Subcutaneous abdominal adipose tissue (tissue), 5 donors: Measurements from ENCODE around the gene SNRPD3.

ENCODE experiments used
- H3K27ac ChIP-seq: one replicate; pipeline ENCODE4 v1.7.0; 2013; ENCODE audit warnings: low read depth, mild to moderate bottlenecking, inconsistent platforms, low read length, moderate library complexity
- H3K27me3 ChIP-seq, 5 donors: one replicate each; pipeline ENCODE4 v1.7.0; 2013; ENCODE audit warnings: low read length in 5 of 5, inconsistent platforms in 1 of 5; ENCODE audit not compliant: control insufficient read depth in 5 of 5, insufficient read depth in 4 of 5
- H3K36me3 ChIP-seq, 5 donors: one replicate each; pipeline ENCODE4 v1.7.0; 2013; ENCODE audit warnings: low read length in 5 of 5; ENCODE audit not compliant: control insufficient read depth in 5 of 5, insufficient read depth in 5 of 5
- H3K4me1 ChIP-seq, 5 donors: one replicate each; pipeline ENCODE4 v1.7.0; 2013; ENCODE audit warnings: low read length in 5 of 5, mild to moderate bottlenecking in 3 of 5, moderate library complexity in 1 of 5; ENCODE audit not compliant: control insufficient read depth in 5 of 5, insufficient read depth in 5 of 5
- H3K4me3 ChIP-seq, 5 donors: one replicate each; pipeline ENCODE4 v1.7.0; 2013; ENCODE audit warnings: low read length in 5 of 5, low read depth in 1 of 5
- H3K9ac ChIP-seq, 5 donors: one replicate each; pipeline ENCODE4 v1.7.0; 2013; ENCODE audit warnings: low read length in 5 of 5, mild to moderate bottlenecking in 4 of 5, moderate library complexity in 3 of 5
- H3K9me3 ChIP-seq, 5 donors: one replicate each; pipeline ENCODE4 v1.7.0; 2013; ENCODE audit warnings: low read length in 5 of 5; ENCODE audit not compliant: control insufficient read depth in 5 of 5
- donor health status: healthy.
- donor health status: healthy.
- donor health status: healthy.
- donor health status: healthy.
- donor health status: healthy.

SNRPD3 gene

DNA sequence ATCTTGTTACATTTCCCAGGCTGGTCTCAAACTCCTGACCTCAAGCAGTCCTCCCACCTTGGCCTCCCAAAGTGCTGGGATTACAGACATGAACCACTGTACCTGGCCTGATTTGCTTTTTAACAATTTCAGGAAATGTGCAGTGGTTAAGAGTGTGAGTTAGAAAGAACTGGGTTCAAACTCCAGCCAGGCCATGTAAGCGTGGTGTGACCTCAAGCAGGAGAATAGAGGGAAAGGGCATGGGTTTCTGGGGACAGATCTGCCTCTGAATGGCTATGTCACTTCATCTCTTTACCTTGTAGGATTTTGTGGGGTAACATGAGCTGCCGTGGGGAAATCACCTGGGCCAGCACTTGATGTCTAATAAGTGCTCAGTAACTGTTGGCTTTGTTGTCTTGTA is 9.3 kb downstream of the SNRPD3 start:
- no peak overlapping the region for H3K4me3 ChIP-seq
- no peaks in the 10 kb centered on the region for H3K27me3 ChIP-seq
- H3K9ac ChIP-seq, result no peak overlapping the region
- peaks cover 0 to 22% (median 13%) of the 10 kb centered on the region in 5 donors for H3K4me1 ChIP-seq
- H3K9me3 ChIP-seq, result no peaks in the 10 kb centered on the region
- H3K36me3 ChIP-seq, result peaks cover 7 to 49% (median 36%) of the 10 kb centered on the region in 5 donors
- H3K27ac ChIP-seq, result no peak overlapping the region

DNA sequence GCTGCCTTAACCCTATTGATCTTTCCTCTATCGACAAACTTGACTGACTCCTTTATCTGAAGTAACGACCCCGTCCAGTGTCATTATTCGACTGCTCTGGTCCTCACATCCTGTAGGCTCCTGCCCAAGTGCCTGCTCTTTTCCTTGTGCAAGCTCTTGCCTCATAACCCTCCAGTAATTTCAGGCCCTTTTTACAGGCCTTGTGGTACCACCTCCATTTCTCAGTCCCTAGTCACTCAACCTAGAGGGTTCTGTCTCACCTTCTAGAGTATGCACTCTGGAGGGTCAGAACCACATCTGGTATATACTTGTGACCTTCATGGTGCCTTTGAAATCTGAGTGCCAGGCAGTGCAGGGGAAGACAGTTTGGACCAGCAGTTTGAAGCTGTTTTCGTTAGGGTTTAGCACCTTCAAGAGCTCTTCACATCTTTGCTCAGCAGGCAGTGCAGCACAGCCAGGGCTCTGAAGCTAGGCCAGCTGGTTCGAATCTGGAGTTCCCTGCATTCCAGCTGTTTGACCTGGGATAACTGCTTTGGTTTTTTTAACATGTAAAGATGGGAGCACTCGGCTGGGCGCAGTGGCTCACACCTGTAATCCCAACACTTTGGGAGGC is 11.2 kb downstream of the SNRPD3 start:
- Histone ChIP-seq H3K27ac (no peak overlapping the region), H3K4me1 (peaks cover 0 to 20% (median 13%) of the 10 kb centered on the region in 5 donors), H3K9me3 (no peaks in the 10 kb centered on the region), H3K36me3 (peaks cover 9 to 57% (median 37%) of the 10 kb centered on the region in 5 donors), H3K4me3 (no peak overlapping the region), H3K27me3 (no peaks in the 10 kb centered on the region), H3K9ac (peak overlapping the region in 1 of 5 donors; percentile 61)

DNA sequence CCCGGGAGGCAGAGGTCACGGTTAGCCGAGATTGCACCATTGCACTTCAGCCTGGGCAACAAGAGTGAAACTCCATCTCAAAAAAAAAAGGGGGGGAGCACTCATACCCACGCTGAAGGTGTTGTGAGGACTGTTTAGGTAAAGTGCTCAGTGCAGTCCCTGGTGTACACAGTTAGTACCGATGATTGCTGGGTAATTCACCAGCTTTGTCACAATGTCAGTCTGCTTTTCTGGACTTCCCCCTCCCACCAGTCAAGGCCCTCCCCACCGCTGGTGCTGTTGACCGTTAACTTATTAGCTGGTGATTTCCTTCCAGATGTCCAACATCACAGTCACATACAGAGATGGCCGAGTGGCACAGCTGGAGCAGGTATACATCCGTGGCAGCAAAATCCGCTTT is 11.9 kb downstream of the SNRPD3 start:
- Histone ChIP-seq H3K9me3 (no peaks in the 10 kb centered on the region), H3K36me3 (peaks cover 11 to 59% (median 42%) of the 10 kb centered on the region in 5 donors), H3K27ac (no peak overlapping the region), H3K9ac (no peak overlapping the region), H3K27me3 (no peaks in the 10 kb centered on the region), H3K4me3 (no peak overlapping the region), H3K4me1 (peaks cover 0 to 18% (median 13%) of the 10 kb centered on the region in 5 donors)

DNA sequence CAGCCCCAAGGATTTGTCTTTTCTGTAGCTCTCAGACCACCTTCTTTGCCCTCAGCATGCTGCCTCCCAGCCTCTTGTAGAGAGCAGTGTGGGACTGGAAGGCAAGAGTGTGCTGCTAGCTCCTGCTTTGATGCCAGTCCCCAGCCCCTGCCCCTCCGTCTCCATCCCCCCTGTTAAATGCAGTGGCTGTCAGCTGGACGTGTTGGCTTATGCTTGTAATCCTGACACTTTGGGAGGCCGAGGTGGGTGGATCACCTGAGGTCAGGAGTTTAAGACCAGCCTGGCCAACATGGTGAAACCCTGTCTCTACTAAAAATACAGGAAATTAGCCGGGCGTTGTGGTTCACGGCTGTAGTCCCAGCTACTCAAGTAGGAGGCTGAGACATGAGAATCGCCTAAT is 15.5 kb downstream of the SNRPD3 start:
- peaks cover 0 to 10% (median 5%) of the 10 kb centered on the region in 5 donors for H3K4me1 ChIP-seq
- no peak overlapping the region for H3K4me3 ChIP-seq
- no peak overlapping the region for H3K27ac ChIP-seq
- peaks cover 13 to 79% (median 59%) of the 10 kb centered on the region in 5 donors for H3K36me3 ChIP-seq
- H3K9ac ChIP-seq, result peak overlapping the region in 1 of 5 donors; percentile 17
- no peaks in the 10 kb centered on the region for H3K9me3 ChIP-seq
- no peaks in the 10 kb centered on the region for H3K27me3 ChIP-seq

DNA sequence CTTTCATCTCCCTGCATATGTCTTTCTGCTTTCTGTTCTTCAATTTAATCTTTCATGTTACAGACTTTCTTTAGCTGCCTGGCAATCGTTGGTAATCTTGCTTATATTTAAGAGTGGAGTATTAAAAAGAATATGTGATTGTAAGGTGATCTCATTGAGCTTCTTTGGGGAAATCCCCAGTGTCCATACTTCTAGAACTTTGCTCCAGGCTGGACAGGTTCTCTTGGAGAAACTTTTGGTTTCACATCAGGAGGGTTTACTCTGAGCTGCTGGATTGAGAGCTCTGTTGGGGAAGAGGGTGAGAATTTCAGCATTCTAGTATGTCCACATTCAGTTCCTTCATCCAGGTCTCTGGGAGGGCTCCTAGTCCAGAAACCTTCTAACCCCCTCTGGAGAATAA is 21.0 kb downstream of the SNRPD3 start:
- no peak overlapping the region for H3K4me3 ChIP-seq
- peaks cover 9 to 37% (median 30%) of the 10 kb centered on the region in 5 donors for H3K36me3 ChIP-seq
- H3K27ac ChIP-seq, result no peak overlapping the region
- no peaks in the 10 kb centered on the region for H3K4me1 ChIP-seq
- H3K9me3 ChIP-seq, result no peaks in the 10 kb centered on the region
- no peak overlapping the region for H3K9ac ChIP-seq
- no peaks in the 10 kb centered on the region for H3K27me3 ChIP-seq

DNA sequence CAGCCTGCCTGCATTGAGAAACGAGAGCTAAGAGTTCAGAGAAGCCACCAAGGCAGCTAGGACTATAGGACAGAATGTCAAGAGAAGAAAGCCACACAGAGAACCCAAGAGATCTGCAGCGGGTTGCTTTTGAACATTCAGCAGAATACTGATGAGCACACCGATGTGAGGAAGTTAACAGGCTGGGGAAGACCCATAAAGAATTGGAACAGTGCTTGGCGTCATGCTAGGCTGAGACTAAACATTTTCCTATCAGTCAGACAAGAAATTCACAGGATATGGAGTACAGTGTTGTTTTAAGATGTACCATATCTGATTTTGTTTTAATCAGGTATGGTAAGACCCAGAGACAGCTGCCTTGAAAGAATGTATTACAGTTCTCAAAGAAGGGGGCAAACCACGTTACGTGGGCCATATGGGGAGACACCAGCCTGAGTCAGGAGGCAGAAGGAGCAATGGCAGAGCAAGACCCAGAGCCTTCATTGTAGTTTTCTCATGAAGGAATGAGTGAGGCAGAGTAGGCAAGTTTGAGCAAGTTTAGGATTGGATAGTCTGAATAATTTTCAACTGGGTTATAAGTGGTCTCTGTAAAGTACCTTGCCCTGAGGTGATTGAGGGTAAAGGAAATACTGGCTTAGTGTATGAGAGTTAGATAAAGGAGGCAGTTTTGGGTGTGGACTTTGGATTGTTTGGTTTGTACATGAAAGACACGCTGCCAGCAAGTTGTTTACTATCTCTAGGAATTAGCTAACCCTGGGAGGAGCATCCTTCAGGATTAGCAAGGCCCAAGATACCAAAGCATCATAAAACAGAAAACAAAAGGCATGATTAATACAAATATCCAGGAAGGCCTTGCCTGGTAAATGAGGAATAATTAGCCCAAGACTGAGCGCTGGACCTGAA is 22.8 kb downstream of the SNRPD3 start:
- Histone ChIP-seq H3K27me3 (no peaks in the 10 kb centered on the region), H3K4me1 (peaks cover 0 to 4% (median 3%) of the 10 kb centered on the region in 5 donors), H3K4me3 (no peak overlapping the region), H3K36me3 (peaks cover 0 to 19% (median 12%) of the 10 kb centered on the region in 5 donors), H3K9ac (no peak overlapping the region), H3K9me3 (no peaks in the 10 kb centered on the region), H3K27ac (no peak overlapping the region)

DNA sequence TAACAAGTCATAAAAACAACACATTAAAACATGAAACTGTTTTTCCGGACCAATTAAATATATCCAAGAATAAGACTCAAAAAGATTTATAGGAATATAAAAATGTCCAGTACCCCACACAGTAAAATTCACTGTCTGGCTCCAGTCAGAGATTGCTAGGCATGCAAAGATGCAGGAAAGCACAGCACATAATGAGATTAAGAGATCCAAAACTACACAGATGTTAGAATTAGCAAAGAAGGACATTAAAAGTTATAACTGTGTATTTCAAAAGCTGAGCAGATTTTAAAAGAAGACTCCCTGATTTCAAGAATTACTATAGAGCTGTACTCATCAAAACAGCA is 23.4 kb downstream of the SNRPD3 start:
- Histone ChIP-seq H3K27me3 (no peaks in the 10 kb centered on the region), H3K36me3 (peaks cover 0 to 13% (median 6%) of the 10 kb centered on the region in 5 donors), H3K9me3 (no peaks in the 10 kb centered on the region), H3K4me1 (peaks cover 0 to 9% (median 5%) of the 10 kb centered on the region in 5 donors), H3K27ac (no peak overlapping the region), H3K4me3 (no peak overlapping the region), H3K9ac (no peak overlapping the region)

DNA sequence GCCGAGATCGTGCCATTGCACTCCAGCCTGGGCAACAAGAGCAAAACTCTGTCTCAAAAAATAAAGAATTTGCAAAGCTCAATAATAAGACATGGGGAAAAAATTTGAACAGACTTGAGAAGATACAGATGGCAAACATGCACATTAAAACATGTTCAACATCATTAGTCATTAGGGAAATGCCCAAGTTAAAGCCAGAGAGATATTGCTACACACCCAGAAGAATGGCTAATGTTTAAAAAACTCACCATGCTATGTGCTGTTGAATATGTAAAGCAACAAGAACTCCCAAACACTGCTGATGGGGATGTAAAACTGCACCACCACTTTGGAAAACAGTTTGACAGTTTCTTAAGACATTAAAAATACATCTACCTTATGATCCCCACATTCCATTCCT is 24.5 kb downstream of the SNRPD3 start:
- Histone ChIP-seq H3K9ac (no peak overlapping the region), H3K4me1 (peaks cover 0 to 9% (median 5%) of the 10 kb centered on the region in 5 donors), H3K27ac (no peak overlapping the region), H3K4me3 (no peak overlapping the region), H3K27me3 (no peaks in the 10 kb centered on the region), H3K36me3 (peaks cover 0 to 5% (median 0%) of the 10 kb centered on the region in 5 donors), H3K9me3 (no peaks in the 10 kb centered on the region)

DNA sequence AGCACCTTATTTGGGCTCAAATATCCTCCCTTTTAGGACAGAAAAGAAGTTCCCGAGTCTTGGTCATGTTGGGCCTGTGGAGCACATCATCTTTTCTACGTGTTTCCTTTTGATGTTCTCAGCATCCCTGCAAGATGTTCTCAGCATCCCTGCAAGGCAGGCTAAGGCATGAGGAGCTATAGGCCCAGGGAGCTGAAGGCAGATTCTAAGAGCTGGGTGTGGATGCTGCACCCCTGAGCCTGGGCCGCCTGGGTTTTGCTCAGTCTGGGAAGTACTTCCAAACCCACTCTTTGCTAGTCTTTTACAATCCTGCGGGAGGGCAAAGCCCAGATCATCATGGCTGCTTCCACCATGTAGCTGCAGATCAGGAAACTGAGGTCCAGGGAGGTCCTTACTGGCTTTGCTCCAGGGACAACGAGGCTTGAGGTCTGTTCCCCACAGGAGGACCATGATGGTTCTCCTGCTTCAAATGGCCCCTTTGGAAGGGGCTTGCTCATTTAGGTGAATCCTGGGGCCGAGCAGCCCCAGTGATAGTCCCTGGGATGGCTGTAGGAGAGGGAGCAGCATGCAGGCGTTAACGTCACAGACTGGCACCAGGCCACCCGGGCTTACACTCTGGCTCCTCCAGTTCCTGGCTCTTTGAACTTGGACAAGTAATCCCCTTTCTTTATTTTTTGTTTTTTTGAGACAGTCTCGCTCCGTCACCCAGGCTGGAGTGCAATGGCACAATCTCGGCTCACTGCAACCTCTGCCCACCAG is 26.4 kb downstream of the SNRPD3 start:
- no peak overlapping the region for H3K9ac ChIP-seq
- H3K4me3 ChIP-seq, result no peak overlapping the region
- peaks cover 0 to 17% (median 13%) of the 10 kb centered on the region in 5 donors for H3K36me3 ChIP-seq
- H3K9me3 ChIP-seq, result no peaks in the 10 kb centered on the region
- H3K27ac ChIP-seq, result no peak overlapping the region
- H3K4me1 ChIP-seq, result peaks cover 0 to 9% (median 5%) of the 10 kb centered on the region in 5 donors
- no peaks in the 10 kb centered on the region for H3K27me3 ChIP-seq
